ENCODE measurements around the gene GDPD4.

GRCh38 chr11:77214557-77214956 is 86.9 kb downstream of the GDPD4 start:
- TF ChIP-seq POLR2A (IDR thresholded peaks at IDR 0.05): no peak
- no peak for TF ChIP-seq CTCF (IDR thresholded peaks at IDR 0.05)

Measured in uterus (tissue), 2 donors.